ENCODE results near the gene LRP6.
"Not testable (repeated sequence)": the region's sequence is repeated elsewhere in the genome, so short reads cannot be mapped to it uniquely, and the experiment has no call there.

Gene LRP6

DNA sequence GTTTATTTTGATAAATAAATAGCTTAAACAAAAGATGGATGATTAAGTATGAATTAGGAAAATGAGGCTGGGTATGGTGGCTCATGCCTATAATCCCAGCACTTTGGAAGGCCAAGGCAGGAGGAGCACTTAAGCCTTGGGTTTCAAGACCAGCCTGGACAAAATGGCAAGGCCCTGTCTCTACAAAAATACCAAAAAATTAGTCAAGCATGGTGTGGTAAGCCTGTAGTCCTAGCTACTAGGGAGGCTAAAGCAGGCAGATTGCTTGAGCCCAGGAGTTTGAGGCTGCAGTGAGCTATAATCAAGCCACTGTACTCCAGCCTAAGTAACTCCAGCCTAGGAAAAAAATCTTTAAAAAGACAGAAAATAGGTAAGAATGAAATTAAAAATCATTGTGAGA, 100.1 kb downstream of the LRP6 start:
- no peak for TF ChIP-seq ZFX (IDR thresholded peaks at IDR 0.05; ENCODE audit: borderline replicate concordance)
- TF ChIP-seq, protein P1, sequence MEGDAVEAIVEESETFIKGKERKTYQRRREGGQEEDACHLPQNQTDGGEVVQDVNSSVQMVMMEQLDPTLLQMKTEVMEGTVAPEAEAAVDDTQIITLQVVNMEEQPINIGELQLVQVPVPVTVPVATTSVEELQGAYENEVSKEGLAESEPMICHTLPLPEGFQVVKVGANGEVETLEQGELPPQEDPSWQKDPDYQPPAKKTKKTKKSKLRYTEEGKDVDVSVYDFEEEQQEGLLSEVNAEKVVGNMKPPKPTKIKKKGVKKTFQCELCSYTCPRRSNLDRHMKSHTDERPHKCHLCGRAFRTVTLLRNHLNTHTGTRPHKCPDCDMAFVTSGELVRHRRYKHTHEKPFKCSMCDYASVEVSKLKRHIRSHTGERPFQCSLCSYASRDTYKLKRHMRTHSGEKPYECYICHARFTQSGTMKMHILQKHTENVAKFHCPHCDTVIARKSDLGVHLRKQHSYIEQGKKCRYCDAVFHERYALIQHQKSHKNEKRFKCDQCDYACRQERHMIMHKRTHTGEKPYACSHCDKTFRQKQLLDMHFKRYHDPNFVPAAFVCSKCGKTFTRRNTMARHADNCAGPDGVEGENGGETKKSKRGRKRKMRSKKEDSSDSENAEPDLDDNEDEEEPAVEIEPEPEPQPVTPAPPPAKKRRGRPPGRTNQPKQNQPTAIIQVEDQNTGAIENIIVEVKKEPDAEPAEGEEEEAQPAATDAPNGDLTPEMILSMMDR (IDR thresholded peaks at IDR 0.05) = no peak
- H3K27ac ChIP-seq = no peak overlapping the region

DNA sequence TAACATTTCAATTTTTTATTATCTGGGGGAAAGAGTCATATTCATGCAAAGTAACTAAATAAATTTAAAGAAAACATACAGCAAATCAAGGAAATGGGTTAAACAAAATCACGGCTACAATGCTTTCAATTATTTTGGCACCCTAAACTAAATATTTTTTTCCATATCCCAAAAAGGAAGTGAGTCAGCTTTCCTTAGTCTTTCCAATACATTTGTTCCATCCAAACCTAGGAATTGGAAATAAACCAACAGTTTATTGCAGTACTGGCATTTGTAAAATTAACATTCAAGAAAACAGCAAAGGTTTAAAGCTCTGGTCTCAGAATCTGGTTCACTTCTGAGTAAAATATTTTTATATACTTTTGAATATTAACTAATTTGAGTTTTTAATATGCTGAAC, 106.9 kb downstream of the LRP6 start:
- no peak overlapping the region for H3K27ac ChIP-seq
- TF ChIP-seq, protein P1 (IDR thresholded peaks at IDR 0.05) = no peak
- TF ChIP-seq ZFX (IDR thresholded peaks at IDR 0.05; ENCODE audit: borderline replicate concordance) = no peak

DNA sequence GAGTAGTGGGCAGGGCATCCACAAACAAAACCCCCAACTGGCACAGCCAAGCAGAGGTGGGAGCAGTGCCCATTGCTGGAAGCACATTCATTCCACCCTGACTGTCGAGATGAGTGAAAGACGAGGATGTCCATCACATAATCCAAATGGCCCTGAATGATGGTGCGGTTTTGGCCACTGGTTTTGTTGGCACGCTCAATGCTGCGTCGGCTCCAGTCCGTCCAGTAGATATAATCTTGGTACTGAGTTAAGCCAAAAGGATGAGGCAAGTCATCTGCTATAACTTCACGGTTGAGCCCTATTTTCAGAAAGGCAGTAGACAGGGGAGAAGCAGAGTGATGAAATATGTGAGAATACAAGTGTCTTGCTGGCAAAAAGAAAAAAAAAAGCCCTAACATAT, 108.0 kb downstream of the LRP6 start:
- TF ChIP-seq ZFX (IDR thresholded peaks at IDR 0.05; ENCODE audit: borderline replicate concordance) = no peak
- no peak overlapping the region for H3K27ac ChIP-seq

DNA sequence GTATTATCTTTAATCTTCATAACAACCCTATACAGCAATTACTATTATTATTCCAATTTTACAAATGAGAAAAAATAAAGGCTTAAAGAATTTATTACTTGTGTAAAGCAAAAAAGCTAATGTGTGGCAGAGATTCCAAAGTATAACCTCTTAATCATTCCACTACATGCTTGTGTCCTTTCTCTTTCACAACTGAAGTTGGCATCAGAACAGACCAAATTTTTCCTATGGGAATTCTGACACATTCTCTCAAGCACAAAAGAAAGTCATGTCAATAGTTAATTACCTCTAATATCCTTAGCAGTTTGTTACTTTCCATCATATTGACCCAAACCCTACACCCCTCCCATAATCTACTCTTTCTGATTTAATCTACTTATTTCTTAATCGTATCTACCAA, 109.4 kb downstream of the LRP6 start:
- H3K27ac ChIP-seq = no peak overlapping the region
- TF ChIP-seq ZFX (IDR thresholded peaks at IDR 0.05; ENCODE audit: borderline replicate concordance) = no peak
- TF ChIP-seq, protein P1 (IDR thresholded peaks at IDR 0.05) = no peak

DNA sequence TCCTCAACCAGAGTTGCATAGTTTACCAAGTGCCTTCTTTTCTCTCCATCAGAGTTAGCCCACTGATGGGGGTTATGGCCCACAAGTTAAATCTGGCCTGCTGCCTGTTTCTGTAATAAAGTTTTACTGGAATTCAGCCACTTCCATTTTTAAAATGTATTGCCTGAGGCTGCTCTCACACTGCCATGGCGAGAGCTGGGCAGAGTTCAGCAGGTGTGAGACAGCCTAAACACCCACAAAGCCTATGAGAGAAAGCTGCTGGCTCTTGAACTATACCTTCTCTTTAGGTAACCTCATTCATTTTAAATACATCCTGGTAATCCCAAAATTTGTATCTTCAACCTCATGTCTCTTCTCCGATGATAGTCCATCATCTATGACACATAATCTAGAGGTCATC, 110.0 kb downstream of the LRP6 start:
- H3K27ac ChIP-seq = no peak overlapping the region
- TF ChIP-seq, protein P1 (IDR thresholded peaks at IDR 0.05) = no peak
- TF ChIP-seq ZFX (IDR thresholded peaks at IDR 0.05; ENCODE audit: borderline replicate concordance) = no peak

DNA sequence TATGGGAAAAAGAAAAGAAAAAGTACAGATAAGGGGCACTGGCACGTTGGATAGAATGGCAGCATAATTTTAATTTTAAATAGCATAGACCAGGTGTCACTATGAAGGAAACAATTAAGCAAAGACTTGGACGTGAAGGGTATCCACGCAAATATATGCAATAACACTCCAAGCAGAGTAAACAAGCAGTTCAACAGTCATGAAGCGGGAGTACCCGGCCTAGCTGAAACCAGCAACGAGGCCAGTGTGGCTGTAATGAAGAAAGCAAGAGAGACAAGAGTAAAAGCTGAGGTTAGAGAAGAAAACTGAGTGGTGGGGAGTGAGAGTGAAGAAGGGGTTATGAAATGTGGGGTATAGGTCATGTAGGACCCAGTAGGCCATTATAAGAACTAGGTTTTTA, 110.7 kb downstream of the LRP6 start:
- no peak overlapping the region for H3K27ac ChIP-seq
- TF ChIP-seq, protein P1 (IDR thresholded peaks at IDR 0.05) = no peak
- no peak for TF ChIP-seq ZFX (IDR thresholded peaks at IDR 0.05; ENCODE audit: borderline replicate concordance)

DNA sequence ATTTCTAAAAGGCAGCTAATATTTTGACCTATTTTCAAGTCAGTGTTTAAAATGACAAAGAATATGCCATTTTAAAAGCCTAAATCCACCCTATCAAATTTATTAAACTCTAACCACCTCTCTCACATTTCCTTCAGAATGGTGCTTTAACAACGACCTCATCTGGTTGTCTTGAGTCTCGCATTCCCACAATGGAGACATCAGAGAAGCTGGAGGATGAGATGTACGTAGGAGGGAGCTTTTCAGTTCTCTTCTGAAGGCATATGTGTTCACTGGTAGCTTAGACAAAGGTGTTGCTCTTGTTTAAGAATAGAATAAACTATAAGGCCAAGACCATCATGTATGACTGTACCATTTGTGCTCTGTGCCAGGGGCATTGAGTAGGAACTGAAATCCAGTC, 113.2 kb downstream of the LRP6 start:
- TF ChIP-seq ZFX (IDR thresholded peaks at IDR 0.05; ENCODE audit: borderline replicate concordance) = no peak
- TF ChIP-seq, protein P1 (IDR thresholded peaks at IDR 0.05) = no peak
- H3K27ac ChIP-seq = no peak overlapping the region

DNA sequence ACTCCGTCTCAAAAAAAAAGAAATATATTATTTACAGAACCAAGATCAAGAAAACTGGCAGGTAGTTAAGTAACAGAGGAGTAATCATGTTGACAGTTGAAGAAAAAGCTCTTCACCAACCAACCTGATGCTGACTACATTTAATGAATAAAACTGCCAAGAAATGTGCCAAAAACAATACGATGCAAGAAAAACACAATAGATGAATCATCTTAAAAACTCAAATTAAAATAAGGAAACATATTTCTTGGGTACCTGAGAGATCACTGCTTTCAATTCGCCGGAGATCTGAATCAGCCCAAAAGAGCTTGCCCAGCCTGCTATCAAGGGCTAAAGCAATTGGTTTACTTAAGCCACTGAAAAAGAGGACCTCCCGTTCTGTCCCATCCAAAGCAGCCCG, 119.7 kb downstream of the LRP6 start:
- H3K27ac ChIP-seq = no peak overlapping the region
- TF ChIP-seq, protein P1 (IDR thresholded peaks at IDR 0.05) = no peak
- TF ChIP-seq ZFX (IDR thresholded peaks at IDR 0.05; ENCODE audit: borderline replicate concordance) = no peak

DNA sequence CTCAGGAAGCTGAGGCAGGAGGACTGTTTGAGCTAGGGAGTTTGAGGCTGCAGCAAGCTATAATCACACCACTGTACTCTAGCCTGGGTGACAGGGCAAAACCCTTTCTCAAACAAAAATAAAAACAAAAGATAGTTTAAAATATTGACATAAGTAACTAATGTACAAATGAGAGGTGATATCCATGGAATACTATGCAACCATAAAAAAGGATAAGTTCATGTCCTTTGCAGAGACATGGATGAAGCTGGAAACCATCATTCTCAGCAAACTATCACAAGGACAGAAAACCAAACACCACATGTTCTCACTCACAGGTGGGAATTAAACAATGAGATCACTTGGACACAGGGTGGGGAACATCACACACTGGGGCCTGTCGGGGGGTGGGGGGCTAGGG, 122.3 kb downstream of the LRP6 start:
- H3K27ac ChIP-seq = not testable (repeated sequence)
